Measurements from ENCODE around the gene RAVER1. TPM values are rescaled to one million over a fixed set of nuclear protein-coding genes. Genes with fewer than 3 reads are reported as not detected.

RAVER1 gene
- total and polyA plus RNA-seq, 9 of the 15 experiments (the other 6 are each of a cell fraction or from before 2014, with no cell fraction given): 0.06 to 113 (median 7.0) TPM

DNA sequence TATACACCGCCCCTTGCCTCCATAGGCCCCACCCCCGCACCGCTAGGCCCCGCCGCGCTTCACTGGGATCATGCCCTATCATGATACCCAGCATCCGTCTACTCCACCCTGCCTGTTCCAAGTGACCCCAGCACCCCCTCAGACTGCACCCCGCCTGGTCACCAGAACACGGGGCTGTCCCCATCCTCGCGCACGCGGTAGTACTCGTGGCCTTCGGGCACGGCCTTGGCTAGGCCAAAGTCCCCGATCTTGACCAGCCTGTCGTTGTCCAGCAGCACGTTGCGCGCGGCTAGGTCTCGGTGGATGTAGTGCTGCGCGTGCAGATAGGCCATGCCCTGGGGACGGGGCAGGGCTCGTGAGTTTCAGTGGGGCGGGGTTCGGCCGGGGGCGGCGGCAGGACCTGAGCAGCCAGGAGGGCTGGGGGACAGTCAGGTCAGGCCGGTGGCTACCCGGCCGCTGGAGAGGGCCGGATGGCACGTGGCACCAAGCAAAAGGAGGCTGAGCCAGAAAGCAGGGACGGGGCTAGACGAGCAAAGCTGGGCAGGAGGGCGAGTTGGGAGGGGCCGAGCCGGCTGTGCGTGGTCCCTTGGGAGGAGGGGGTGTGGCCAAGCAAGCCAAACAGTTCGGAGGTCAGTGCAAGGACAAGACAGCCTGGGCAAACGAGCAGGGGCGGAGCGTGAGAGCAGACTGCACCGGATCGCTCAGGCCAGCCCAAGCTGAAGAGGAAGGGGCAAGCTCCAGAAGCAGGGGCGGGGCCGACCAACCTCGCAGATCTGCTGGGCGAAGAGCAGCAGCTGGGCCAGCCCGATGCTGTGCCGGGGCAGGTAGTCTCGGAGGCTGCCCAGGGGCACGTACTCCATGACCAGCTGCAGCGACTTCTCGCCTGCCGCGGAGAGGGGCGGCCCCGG is 19.7 kb upstream of the RAVER1 start (continued):
- TF ChIP-seq, protein P1, sequence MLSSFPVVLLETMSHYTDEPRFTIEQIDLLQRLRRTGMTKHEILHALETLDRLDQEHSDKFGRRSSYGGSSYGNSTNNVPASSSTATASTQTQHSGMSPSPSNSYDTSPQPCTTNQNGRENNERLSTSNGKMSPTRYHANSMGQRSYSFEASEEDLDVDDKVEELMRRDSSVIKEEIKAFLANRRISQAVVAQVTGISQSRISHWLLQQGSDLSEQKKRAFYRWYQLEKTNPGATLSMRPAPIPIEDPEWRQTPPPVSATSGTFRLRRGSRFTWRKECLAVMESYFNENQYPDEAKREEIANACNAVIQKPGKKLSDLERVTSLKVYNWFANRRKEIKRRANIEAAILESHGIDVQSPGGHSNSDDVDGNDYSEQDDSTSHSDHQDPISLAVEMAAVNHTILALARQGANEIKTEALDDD (IDR thresholded peaks at IDR 0.05): no peak
- TF ChIP-seq ZNF311 (CRISPR knock-in tag; IDR thresholded peaks at IDR 0.05) (no peak), EGR1 (conservative IDR thresholded peaks at IDR 0.05) (no peak), PTBP1 (IDR thresholded peaks at IDR 0.05; ENCODE audit: low read depth, low read length) (no peak), ZFP36 (IDR thresholded peaks at IDR 0.05; ENCODE audit: low read depth, low read length, partially characterized antibody) (no peak), ZNF696 (CRISPR knock-in tag; conservative IDR thresholded peaks at IDR 0.05) (no peak), ZNF644 (tag; IDR thresholded peaks at IDR 0.05; ENCODE audit: low read depth) (no peak)
- TF ChIP-seq, protein P2, sequence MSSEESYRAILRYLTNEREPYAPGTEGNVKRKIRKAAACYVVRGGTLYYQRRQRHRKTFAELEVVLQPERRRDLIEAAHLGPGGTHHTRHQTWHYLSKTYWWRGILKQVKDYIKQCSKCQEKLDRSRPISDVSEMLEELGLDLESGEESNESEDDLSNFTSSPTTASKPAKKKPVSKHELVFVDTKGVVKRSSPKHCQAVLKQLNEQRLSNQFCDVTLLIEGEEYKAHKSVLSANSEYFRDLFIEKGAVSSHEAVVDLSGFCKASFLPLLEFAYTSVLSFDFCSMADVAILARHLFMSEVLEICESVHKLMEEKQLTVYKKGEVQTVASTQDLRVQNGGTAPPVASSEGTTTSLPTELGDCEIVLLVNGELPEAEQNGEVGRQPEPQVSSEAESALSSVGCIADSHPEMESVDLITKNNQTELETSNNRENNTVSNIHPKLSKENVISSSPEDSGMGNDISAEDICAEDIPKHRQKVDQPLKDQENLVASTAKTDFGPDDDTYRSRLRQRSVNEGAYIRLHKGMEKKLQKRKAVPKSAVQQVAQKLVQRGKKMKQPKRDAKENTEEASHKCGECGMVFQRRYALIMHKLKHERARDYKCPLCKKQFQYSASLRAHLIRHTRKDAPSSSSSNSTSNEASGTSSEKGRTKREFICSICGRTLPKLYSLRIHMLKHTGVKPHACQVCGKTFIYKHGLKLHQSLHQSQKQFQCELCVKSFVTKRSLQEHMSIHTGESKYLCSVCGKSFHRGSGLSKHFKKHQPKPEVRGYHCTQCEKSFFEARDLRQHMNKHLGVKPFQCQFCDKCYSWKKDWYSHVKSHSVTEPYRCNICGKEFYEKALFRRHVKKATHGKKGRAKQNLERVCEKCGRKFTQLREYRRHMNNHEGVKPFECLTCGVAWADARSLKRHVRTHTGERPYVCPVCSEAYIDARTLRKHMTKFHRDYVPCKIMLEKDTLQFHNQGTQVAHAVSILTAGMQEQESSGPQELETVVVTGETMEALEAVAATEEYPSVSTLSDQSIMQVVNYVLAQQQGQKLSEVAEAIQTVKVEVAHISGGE (CRISPR knock-in tag; IDR thresholded peaks at IDR 0.05): no peak

Measured in K562 (cell line).